ENCODE results near the gene C3orf20.

C3orf20 gene

GRCh38 chr3:14822134-14822533 is 147.2 kb downstream of the C3orf20 start:
- TF ChIP-seq, protein P1, sequence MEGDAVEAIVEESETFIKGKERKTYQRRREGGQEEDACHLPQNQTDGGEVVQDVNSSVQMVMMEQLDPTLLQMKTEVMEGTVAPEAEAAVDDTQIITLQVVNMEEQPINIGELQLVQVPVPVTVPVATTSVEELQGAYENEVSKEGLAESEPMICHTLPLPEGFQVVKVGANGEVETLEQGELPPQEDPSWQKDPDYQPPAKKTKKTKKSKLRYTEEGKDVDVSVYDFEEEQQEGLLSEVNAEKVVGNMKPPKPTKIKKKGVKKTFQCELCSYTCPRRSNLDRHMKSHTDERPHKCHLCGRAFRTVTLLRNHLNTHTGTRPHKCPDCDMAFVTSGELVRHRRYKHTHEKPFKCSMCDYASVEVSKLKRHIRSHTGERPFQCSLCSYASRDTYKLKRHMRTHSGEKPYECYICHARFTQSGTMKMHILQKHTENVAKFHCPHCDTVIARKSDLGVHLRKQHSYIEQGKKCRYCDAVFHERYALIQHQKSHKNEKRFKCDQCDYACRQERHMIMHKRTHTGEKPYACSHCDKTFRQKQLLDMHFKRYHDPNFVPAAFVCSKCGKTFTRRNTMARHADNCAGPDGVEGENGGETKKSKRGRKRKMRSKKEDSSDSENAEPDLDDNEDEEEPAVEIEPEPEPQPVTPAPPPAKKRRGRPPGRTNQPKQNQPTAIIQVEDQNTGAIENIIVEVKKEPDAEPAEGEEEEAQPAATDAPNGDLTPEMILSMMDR (IDR thresholded peaks at IDR 0.05; ENCODE audit: low read depth, low read length): no peak
- H3K4me3 ChIP-seq (ENCODE audit: low read depth, low read length): no peak overlapping the region
- DNase-seq (ENCODE audit: low read depth, low spot score): no peak
- in situ Hi-C loops (cut with HindIII; ENCODE audit: low sequenced_read_pairs): no loop called here

All from astrocyte of the spinal cord (primary cell).